ENCODE measurements around the gene FOLR2. TPM values are rescaled to one million over a fixed set of nuclear protein-coding genes. Genes with fewer than 3 reads are reported as not detected.
A peak's percentile ranks its signal among the peaks of the same experiment; 100 is the strongest.

The FOLR2 gene
- total RNA-seq, 1 donor from 2014 or later = not detected

- no peak for TF ChIP-seq CTCF (IDR thresholded peaks at IDR 0.05)
- Mint-ChIP-seq H3K27me3 (ENCODE audit: low read depth) (peaks cover 1% of the 10 kb centered on the region), H3K9me3 (ENCODE audit: low read depth) (no peaks in the 10 kb centered on the region), H3K27ac (ENCODE audit: unreplicated experiment) (no peak overlapping the region), H3K4me1 (ENCODE audit: low read depth) (peaks cover 13% of the 10 kb centered on the region), H3K4me3 (ENCODE audit: unreplicated experiment) (no peak overlapping the region), H3K36me3 (ENCODE audit: low read depth) (peaks cover 33% of the 10 kb centered on the region)
- no peak for DNase-seq (ENCODE audit: low spot score)
Measured at GRCh38 chr11:72236083-72236697, 19.6 kb downstream of the FOLR2 start.

- H3K27ac Mint-ChIP-seq (ENCODE audit: unreplicated experiment) = peak overlapping the region; percentile 36
- peaks cover 13% of the 10 kb centered on the region for H3K4me1 Mint-ChIP-seq (ENCODE audit: low read depth)
- H3K4me3 Mint-ChIP-seq (ENCODE audit: unreplicated experiment) = no peak overlapping the region
- peaks cover 27% of the 10 kb centered on the region for H3K36me3 Mint-ChIP-seq (ENCODE audit: low read depth)
- peaks cover 4% of the 10 kb centered on the region for H3K27me3 Mint-ChIP-seq (ENCODE audit: low read depth)
- TF ChIP-seq CTCF (IDR thresholded peaks at IDR 0.05) = no peak
- no peaks in the 10 kb centered on the region for H3K9me3 Mint-ChIP-seq (ENCODE audit: low read depth)
- no peak for DNase-seq (ENCODE audit: low spot score)
Measured at GRCh38 chr11:72236774-72237111, 20.1 kb downstream of the FOLR2 start.

GRCh38 chr11:72237112-72237931 is 20.7 kb downstream of the FOLR2 start:
- Mint-ChIP-seq H3K36me3 (ENCODE audit: low read depth) (peaks cover 26% of the 10 kb centered on the region), H3K27ac (ENCODE audit: unreplicated experiment) (peak overlapping the region; percentile 36), H3K4me3 (ENCODE audit: unreplicated experiment) (no peak overlapping the region), H3K4me1 (ENCODE audit: low read depth) (peaks cover 13% of the 10 kb centered on the region), H3K9me3 (ENCODE audit: low read depth) (no peaks in the 10 kb centered on the region), H3K27me3 (ENCODE audit: low read depth) (peaks cover 10% of the 10 kb centered on the region)
- peak; percentile 11 for TF ChIP-seq CTCF (IDR thresholded peaks at IDR 0.05)
- peak; percentile 79 for DNase-seq (ENCODE audit: low spot score)

GRCh38 chr11:72238040-72238450 is 21.5 kb downstream of the FOLR2 start:
- TF ChIP-seq CTCF (IDR thresholded peaks at IDR 0.05) = peak; percentile 83
- Mint-ChIP-seq H3K4me1 (ENCODE audit: low read depth) (peaks cover 13% of the 10 kb centered on the region), H3K9me3 (ENCODE audit: low read depth) (no peaks in the 10 kb centered on the region), H3K27ac (ENCODE audit: unreplicated experiment) (no peak overlapping the region), H3K4me3 (ENCODE audit: unreplicated experiment) (no peak overlapping the region), H3K36me3 (ENCODE audit: low read depth) (peaks cover 22% of the 10 kb centered on the region), H3K27me3 (ENCODE audit: low read depth) (peaks cover 16% of the 10 kb centered on the region)
- no peak for DNase-seq (ENCODE audit: low spot score)

GRCh38 chr11:72238492-72239312 is 22.1 kb downstream of the FOLR2 start:
- peaks cover 17% of the 10 kb centered on the region for H3K4me1 Mint-ChIP-seq (ENCODE audit: low read depth)
- peaks cover 23% of the 10 kb centered on the region for H3K36me3 Mint-ChIP-seq (ENCODE audit: low read depth)
- peak overlapping the region; percentile 33 for H3K27ac Mint-ChIP-seq (ENCODE audit: unreplicated experiment)
- DNase-seq (ENCODE audit: low spot score) = peak; percentile 69
- peaks cover 20% of the 10 kb centered on the region for H3K27me3 Mint-ChIP-seq (ENCODE audit: low read depth)
- no peaks in the 10 kb centered on the region for H3K9me3 Mint-ChIP-seq (ENCODE audit: low read depth)
- H3K4me3 Mint-ChIP-seq (ENCODE audit: unreplicated experiment) = no peak overlapping the region
- TF ChIP-seq CTCF (IDR thresholded peaks at IDR 0.05) = peak; percentile 57
